ENCODE results near the gene PSAPL1.

GRCh38 chr4:7388627-7389026 is 46.1 kb downstream of the PSAPL1 start:
- no peak for TF ChIP-seq CTCF (conservative IDR thresholded peaks at IDR 0.05 in 1 of 2, IDR thresholded peaks at IDR 0.05 in 1 of 2; ENCODE audit: low read depth in 1 of 2, low read length in 2 of 2)
- no peak for TF ChIP-seq EZH2 (IDR thresholded peaks at IDR 0.05; ENCODE audit: low read length, missing control alignments)
